GM19395 (cell line): ENCODE measurements around the gene MRPL40.
"Not testable (repeated sequence)": the region's sequence is repeated elsewhere in the genome, so short reads cannot be mapped to it uniquely, and the experiment has no call there.

Experiments
- ATAC-seq: cut with Tn5 transposase; IDR thresholded peaks from one replicate; pipeline ENCODE4 v1.9.1; 2021; ENCODE audit warnings: mild to moderate bottlenecking, moderate library complexity; ENCODE audit not compliant: unreplicated experiment

The MRPL40 gene

GRCh38 chr22:19406846-19407245 is 25.5 kb upstream of the MRPL40 start:
- no peak for ATAC-seq

GRCh38 chr22:19407649-19408606 is 24.4 kb upstream of the MRPL40 start:
- no peak for ATAC-seq

- no peak for ATAC-seq
Measured at GRCh38 chr22:19410941-19411689, 21.2 kb upstream of the MRPL40 start.

- ATAC-seq: no peak
Measured at GRCh38 chr22:19411690-19412045, 20.7 kb upstream of the MRPL40 start.

GRCh38 chr22:19412478-19412877 is 19.9 kb upstream of the MRPL40 start:
- ATAC-seq: no peak

- ATAC-seq: no peak
Measured at GRCh38 chr22:19412923-19413322, 19.4 kb upstream of the MRPL40 start.

GRCh38 chr22:19419086-19419463 is 13.3 kb upstream of the MRPL40 start:
- ATAC-seq: no peak

- ATAC-seq: peak; percentile 73
Measured at GRCh38 chr22:19419464-19420178, 12.7 kb upstream of the MRPL40 start.

- ATAC-seq: no peak
Measured at GRCh38 chr22:19420321-19420720, 12.0 kb upstream of the MRPL40 start.

- ATAC-seq: no peak
Measured at GRCh38 chr22:19422440-19423301, 9.7 kb upstream of the MRPL40 start.

GRCh38 chr22:19424186-19424500 is 8.2 kb upstream of the MRPL40 start:
- ATAC-seq: no peak

GRCh38 chr22:19429950-19430889 is 2.1 kb upstream of the MRPL40 start:
- no peak for ATAC-seq

GRCh38 chr22:19430890-19431541 is 1.3 kb upstream of the MRPL40 start:
- peak; percentile 10 for ATAC-seq

- peak; percentile 47 for ATAC-seq
Measured at GRCh38 chr22:19431649-19432132, 654 bp upstream of the MRPL40 start, which contains the start of gene HIRA. Gene HIRA, minus strand, starts transcription at chr22:19431733. Its CDS starts 257 bp downstream, at chr22:19431476.

- no peak for ATAC-seq
Measured at GRCh38 chr22:19434401-19434800, 2.1 kb downstream of the MRPL40 start.

- no peak for ATAC-seq
Measured at GRCh38 chr22:19434829-19435580, 2.7 kb downstream of the MRPL40 start.

- not testable (repeated sequence) for ATAC-seq
Measured at GRCh38 chr22:19436444-19437161, 4.3 kb downstream of the MRPL40 start.
